Chondrocyte (in vitro differentiated cells): ENCODE data around the gene CCDC80. TPM values are rescaled to one million over a fixed set of nuclear protein-coding genes. Genes with fewer than 3 reads are reported as not detected.

Experiments
- DNase-seq: peaks from one replicate; pipeline ENCODE4 v3.0.0; 2021; ENCODE audit warnings: mixed read lengths, low spot score
- H3K27ac Mint-ChIP-seq: one replicate; pipeline ENCODE4 v1.8.0; 2021; ENCODE audit warnings: mild to moderate bottlenecking, moderate library complexity, mixed read lengths; ENCODE audit not compliant: unreplicated experiment
- H3K27me3 Mint-ChIP-seq: 2 replicates; pipeline ENCODE4 v1.8.0; 2021; ENCODE audit warnings: low read depth, mixed read lengths
- H3K36me3 Mint-ChIP-seq: 2 replicates; pipeline ENCODE4 v1.8.0; 2021; ENCODE audit warnings: low read depth, mixed read lengths
- H3K4me1 Mint-ChIP-seq: 2 replicates; pipeline ENCODE4 v1.8.0; 2021; ENCODE audit warnings: low read depth, mild to moderate bottlenecking, mixed read lengths
- H3K4me3 Mint-ChIP-seq: one replicate; pipeline ENCODE4 v1.8.0; 2021; ENCODE audit warnings: mild to moderate bottlenecking, moderate library complexity, mixed read lengths; ENCODE audit not compliant: unreplicated experiment
- H3K9me3 Mint-ChIP-seq: 2 replicates; pipeline ENCODE4 v1.8.0; 2021; ENCODE audit warnings: low read depth, mixed read lengths
- CTCF ChIP-seq: fragments of 200-600 bp; sonication (generic); IDR thresholded peaks from 2 replicates; pipeline ENCODE4 v1.5.0; 2021; ENCODE audit warnings: antibody characterized with exemption, mild to moderate bottlenecking, moderate library complexity
- total RNA-seq: library from RNA; stranded (reverse); gene quantifications from 3 replicates; pipeline ENCODE4 v1.2.1, GENCODE V29; 2021

CCDC80 gene
- total RNA-seq, 1 donor from 2014 or later, result 1,574 TPM

GRCh38 chr3:112582244-112582874 is 58.6 kb downstream of the CCDC80 start:
- Mint-ChIP-seq H3K4me3 (no peak overlapping the region), H3K36me3 (peaks cover 6% of the 10 kb centered on the region), H3K27me3 (no peaks in the 10 kb centered on the region), H3K27ac (no peak overlapping the region), H3K9me3 (no peaks in the 10 kb centered on the region), H3K4me1 (peaks cover 14% of the 10 kb centered on the region)
- peak; percentile 86 for TF ChIP-seq CTCF
- no peak for DNase-seq

- no peak for DNase-seq
- peaks cover 5% of the 10 kb centered on the region for H3K4me1 Mint-ChIP-seq
- no peaks in the 10 kb centered on the region for H3K9me3 Mint-ChIP-seq
- H3K27me3 Mint-ChIP-seq, result no peaks in the 10 kb centered on the region
- H3K4me3 Mint-ChIP-seq, result no peak overlapping the region
- H3K36me3 Mint-ChIP-seq, result peaks cover 7% of the 10 kb centered on the region
- TF ChIP-seq CTCF, result no peak
- H3K27ac Mint-ChIP-seq, result peak overlapping the region; percentile 6
Observed at GRCh38 chr3:112579697-112580096, 61.2 kb downstream of the CCDC80 start.

- Mint-ChIP-seq H3K27me3 (no peaks in the 10 kb centered on the region), H3K9me3 (no peaks in the 10 kb centered on the region), H3K27ac (peak overlapping the region; percentile 1), H3K4me1 (peaks cover 5% of the 10 kb centered on the region), H3K36me3 (peaks cover 7% of the 10 kb centered on the region), H3K4me3 (no peak overlapping the region)
- no peak for DNase-seq
- TF ChIP-seq CTCF, result no peak
Observed at GRCh38 chr3:112579232-112579631, 61.7 kb downstream of the CCDC80 start.

- H3K36me3 Mint-ChIP-seq, result peaks cover 10% of the 10 kb centered on the region
- H3K27ac Mint-ChIP-seq, result no peak overlapping the region
- no peak overlapping the region for H3K4me3 Mint-ChIP-seq
- no peaks in the 10 kb centered on the region for H3K9me3 Mint-ChIP-seq
- peaks cover 3% of the 10 kb centered on the region for H3K4me1 Mint-ChIP-seq
- no peak for TF ChIP-seq CTCF
- H3K27me3 Mint-ChIP-seq, result no peaks in the 10 kb centered on the region
- no peak for DNase-seq
Observed at GRCh38 chr3:112572701-112573100, 68.2 kb downstream of the CCDC80 start.

GRCh38 chr3:112569265-112569664 is 71.7 kb downstream of the CCDC80 start:
- no peaks in the 10 kb centered on the region for H3K9me3 Mint-ChIP-seq
- no peak for TF ChIP-seq CTCF

More at GRCh38 chr3:112569265-112569664, 71.7 kb downstream of the CCDC80 start:
- Mint-ChIP-seq H3K4me1 (peaks cover 3% of the 10 kb centered on the region), H3K36me3 (peaks cover 11% of the 10 kb centered on the region), H3K27me3 (no peaks in the 10 kb centered on the region), H3K4me3 (no peak overlapping the region), H3K27ac (no peak overlapping the region)
- no peak for DNase-seq
